Measurements from ENCODE around the gene MYO5A. TPM values are rescaled to one million over a fixed set of nuclear protein-coding genes. Genes with fewer than 3 reads are reported as not detected.
"Not testable (repeated sequence)": the region's sequence is repeated elsewhere in the genome, so short reads cannot be mapped to it uniquely, and the experiment has no call there.

The MYO5A gene
- total RNA-seq, 1 experiment from 2014 or later = 15.2 TPM

DNA sequence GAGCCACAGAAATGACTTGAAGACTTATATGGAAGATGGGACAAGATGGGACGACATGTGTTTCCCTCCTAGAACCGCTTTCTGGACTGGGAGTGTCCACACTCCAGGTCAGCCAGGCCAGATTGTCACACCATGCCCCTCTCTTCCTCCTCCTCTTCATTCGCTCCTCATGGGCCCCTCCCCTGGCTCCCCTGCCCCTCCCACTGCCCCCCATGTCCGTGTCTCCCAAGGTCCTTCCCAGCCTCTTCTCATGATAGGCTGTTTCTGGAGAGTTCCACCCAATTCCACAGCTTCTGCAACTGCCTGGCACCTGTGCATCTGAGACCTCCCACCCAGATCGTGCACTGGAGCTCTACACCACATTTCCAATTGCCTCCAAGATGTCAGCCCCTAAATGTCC is 239.7 kb downstream of the MYO5A start:
- no peak for DNase-seq (ENCODE audit: low spot score)

DNA sequence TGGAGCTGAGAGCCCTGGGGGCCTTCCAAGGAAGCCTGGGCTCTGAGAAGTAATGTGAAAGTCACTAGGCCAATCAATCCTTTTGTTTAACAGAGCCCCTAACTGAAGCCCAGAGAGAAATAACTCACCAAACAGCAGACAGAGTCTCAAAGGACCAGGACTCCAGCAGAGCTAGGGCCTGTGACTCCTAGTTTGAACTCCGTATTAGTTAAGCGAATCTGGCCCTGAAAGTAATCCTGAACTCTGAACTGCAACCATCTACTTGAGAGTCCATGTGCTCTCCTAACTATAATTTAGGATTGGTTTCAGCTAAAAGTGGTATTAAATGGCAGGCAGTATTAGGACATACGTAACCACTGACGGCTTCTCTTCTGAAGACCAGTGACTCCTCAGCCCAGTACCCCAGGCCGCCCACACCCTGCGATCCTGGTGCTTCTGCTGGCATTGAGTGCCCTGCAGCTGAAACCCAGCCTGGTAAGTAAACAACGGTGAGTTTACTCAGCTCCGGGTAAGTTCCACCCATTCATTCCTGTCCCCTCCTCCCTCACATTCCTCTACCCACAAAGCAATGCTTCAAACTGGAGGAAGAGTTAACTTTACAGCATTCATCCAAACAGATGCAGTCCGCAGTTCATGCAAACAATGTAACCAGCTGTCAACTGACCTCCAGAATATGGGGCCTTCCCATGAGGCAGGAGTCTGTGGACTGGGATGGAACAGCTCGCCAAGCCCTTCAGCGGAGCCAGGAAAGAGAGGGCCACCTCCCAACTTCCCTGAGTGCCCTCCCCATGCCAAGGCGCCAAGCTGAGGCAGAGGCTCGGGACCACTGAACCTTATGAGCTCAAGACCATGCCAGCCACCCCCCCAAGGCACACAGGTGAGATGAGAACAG is 240.4 kb downstream of the MYO5A start:
- peak; percentile 87 for DNase-seq (ENCODE audit: low spot score)

DNA sequence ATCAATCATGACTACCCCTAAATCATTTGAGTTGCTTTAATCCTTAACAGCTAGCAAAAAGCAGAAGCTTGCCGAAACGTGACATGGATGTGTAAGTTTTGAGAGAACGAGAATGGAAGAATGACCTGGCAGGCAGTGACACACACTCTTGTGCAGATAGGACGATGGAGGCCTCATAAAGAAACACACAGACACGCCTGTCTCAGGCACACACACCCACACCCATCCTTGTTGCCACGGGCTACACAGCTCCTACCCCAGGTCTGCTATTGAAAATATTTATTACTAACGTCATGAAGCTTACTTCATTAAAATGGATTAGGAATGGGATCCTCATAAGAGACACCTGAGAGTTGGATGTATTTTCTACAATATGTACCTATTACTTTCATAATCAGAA is 241.6 kb downstream of the MYO5A start:
- no peak for DNase-seq (ENCODE audit: low spot score)

DNA sequence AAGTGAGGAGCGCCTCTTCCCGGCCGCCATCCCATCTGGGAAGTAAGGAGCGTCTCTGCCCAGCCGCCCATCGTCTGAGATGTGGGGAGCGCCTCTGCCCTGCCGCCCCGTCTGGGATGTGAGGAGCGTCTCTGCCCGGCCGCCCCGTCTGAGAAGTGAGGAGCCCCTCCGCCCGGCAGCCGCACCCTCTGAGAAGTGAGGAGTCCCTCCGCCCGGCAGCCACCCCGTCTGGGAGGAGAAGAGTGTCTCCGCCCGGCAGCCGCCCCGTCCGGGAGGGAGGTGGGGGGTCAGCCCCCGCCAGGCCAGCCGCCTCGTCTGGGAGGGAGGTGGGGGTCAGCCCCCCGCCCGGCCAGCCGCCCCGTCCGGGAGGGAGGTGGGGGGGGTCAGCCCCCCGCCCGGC is 242.7 kb downstream of the MYO5A start:
- DNase-seq (ENCODE audit: low spot score) = not testable (repeated sequence)

DNA sequence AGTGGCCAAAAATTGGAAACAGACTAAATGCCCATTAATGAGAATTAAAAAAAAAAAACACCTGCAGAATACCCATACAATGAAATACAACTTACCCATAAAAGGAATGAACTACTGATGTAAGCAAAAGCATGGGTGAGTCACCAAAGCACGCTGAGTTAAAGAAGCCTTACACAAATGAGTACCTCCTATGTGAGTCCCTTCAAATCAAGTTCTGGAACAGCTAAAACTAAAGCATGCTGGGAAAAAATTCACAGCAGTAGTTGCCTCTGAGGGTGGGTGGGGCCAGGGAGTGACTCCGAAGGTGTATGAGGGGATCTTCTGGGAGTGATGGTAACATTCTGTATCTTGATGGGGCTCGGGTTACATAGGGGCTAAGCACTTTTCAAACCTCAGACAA is 244.5 kb downstream of the MYO5A start:
- peak; percentile 55 for DNase-seq (ENCODE audit: low spot score)

DNA sequence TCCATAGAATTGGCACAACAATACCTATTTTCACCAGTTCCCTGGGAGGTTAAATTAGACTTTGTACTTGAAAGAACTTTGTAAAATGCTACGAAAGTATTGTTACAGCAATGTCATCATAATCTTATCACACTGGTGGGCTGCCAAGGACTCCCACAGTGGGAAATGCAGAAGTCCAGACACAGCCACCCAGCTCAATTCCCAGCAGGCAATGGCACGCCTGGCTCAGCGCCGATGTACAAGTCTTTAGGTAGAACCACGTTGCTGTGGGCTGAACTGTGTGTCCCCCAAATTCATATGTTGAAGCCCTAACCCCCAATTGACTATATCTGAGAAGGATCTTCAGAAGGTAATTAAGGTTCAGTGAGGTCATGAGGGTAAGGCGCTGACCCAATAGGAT is 245.4 kb downstream of the MYO5A start:
- DNase-seq (ENCODE audit: low spot score) = no peak

DNA sequence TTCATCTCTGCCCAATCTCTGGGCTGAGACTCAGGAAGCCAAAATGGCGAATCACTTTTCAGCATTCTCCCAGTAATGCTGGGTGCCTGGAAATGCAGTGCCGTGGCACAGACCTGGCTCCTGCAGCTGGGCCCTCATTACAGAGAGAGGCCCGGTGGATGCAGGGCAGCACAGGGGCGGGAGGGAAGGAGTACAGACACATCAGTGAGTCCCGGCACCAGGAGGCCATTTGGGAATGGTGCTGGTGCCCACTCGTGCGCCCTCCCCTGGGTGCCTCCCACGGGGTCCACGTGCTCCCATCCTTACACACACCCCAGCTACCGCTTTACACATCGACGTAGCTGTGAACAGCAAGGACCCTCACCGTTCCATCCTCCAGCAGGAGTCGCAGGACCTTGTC is 246.3 kb downstream of the MYO5A start:
- no peak for DNase-seq (ENCODE audit: low spot score)

DNA sequence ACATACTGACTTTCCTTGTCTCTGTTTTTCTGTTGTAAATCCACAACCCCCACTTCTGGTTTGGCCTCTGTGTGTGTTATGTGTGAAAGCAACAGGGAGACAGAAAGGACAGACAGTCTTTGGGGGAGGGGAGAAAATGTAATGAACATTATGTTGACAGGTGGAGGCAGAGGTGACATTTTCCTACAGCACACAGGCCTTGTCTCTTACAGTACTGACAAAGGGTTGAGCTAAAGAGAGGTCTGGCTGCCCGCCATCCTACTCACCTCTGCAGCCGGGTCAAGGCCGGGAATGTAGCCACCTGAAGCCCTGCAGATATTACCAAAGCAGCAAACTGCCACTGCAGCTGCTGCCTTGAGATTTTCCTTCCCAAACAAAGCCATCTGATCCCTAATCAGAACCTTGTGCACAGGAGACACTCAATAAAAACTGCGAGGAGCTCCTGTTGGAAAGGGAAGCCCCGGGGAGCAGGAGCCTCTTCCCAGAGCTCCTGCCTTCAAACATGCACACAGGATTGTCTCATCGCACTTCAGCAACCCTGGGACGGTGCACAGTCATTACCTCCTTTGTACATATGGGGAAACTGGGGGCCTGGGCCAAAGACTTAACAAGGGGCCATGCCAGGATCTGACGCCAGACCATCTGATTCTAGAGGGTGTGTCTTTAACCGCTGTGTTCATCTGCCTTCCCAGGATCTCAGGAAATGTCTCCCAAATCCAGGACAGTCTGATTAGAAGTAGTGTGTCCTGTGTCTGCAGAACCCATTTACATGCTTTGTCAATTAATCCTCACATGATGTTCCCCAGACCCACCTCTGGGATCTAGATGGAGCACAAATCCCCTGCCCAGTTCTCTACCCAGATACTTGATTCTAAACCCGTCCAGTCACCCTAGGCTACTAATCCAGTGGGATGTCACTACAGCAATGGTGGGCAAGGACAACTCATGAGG is 247.3 kb downstream of the MYO5A start:
- no peak for DNase-seq (ENCODE audit: low spot score)

DNA sequence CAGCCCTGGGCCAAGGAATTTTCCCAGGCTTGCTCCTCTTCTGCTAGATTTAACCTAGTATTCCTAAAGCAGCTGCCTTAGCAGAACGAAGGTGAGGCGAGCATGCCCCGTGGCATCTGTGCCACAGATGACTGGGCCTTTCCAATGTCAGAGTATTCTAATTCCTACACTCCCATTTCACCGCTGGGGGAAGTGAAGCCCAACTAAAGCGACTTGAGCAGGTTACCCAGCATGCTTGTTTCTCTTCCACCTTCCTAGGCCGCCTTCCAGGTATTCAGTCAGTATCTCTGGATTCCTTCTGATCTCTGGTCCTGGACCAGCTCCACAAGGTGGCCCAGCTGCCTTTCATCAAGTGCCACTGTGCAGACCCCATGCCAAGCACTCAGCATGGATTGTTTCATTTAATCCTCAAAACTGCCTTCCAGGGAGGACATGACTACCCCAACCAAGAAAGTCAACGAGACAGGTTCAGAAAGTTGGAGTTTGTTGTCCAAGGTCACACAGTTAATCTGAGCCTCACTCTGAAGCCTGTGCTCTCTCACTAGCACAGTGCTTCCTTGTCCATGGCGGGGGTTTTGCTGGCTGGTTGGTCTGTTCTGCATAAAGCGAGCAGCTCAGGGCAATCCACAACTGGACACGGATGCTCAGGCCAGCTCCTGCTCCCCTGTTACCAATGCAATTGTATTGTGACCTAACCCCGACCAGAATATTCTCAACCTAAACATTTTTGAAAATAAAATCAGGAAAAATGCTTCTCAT is 248.2 kb downstream of the MYO5A start:
- no peak for DNase-seq (ENCODE audit: low spot score)

DNA sequence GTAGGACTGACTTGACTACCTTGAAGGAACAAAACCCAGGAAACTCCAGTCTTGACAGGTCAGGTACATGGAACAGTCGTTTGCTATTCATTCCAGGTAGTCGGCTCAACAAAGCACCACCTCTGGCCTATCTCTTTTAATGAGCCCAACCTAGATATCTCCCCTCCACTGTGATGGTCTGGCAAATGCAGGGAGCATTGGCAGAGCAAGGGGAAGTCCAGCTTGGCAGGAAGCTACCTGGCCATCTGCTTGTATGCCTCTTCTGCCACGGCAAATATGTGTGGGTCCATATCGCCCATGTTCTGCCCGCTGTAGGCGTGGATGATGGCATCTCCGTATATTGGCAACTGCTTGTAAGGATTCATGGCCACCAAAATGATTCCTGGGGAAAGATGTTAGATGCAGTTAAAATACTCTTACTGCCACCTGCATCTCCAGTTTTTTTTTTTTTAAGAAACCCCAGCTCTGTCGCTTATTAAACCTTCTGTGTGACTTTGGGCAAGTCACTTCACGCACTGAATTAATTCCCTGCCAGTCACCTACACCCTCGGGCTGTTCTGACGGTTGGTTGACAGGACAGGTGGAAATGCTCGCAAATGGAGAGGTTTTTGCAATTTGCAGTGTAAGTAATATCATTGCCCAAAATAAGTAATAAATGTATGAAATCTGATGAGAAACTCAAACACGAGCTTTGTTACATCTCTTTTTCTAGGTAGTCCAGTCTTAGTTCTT is 249.9 kb downstream of the MYO5A start:
- DNase-seq (ENCODE audit: low spot score) = no peak

DNA sequence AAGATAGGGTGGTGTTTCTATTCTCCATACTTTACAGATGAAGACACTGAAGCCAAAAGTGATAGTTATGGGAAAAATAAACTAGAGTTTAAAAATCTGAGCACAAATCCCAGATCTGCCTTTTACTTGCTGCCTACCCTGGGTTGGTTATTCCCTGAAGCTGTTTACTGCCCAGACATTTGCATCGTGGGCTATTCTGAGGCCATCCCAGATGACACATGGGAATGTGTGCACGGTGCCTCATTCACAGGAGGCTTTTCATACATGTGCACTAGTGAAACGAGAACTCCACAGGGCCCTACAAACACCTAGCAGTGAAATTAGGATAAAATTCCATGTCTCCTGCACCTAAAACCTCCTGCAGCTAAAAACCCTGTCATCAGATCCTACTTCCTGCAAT is 250.5 kb downstream of the MYO5A start:
- no peak for DNase-seq (ENCODE audit: low spot score)

DNA sequence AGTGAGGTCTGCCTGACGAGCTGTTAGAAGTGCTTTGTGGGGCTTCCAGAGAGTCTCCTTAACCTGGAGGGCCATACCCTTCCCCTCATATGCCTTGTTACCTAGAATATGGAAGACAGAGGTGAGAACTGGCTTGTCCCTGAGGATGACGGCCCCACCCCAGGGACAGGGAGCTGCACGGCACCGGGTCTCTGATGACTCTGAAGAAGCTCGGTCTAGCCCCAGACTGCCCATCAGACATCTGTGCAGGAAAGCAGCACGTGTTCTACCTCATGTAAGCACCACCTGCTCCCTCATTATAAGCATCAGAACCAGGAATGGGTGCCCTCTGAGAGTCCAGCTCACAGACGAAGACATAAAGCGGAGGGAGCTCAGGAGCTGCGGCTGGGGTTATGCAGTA is 251.1 kb downstream of the MYO5A start:
- DNase-seq (ENCODE audit: low spot score) = no peak

DNA sequence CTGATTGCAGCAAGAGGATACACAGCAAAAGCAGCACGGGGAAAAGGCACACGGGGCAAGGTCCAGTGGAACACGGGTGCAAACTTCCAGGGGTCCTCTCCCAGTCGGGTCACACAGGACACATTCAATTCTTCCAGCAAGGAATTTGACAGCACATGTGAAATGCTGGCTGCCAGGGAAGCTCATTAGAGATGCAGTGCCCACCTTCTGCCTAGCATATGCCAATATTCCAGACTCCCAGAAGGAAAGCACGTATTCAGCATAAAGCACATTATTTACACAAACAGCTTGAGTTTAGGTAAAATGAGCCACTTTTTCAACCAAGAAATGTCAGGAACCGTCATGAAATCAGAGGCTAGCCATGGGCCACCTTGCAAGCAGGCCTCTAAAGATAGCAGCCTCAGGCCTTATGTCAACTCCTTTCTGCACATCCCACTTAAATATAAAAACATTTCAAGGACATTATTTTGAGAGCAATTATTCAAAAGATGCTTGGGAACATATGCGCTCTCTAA is 252.4 kb downstream of the MYO5A start:
- no peak for DNase-seq (ENCODE audit: low spot score)

DNA sequence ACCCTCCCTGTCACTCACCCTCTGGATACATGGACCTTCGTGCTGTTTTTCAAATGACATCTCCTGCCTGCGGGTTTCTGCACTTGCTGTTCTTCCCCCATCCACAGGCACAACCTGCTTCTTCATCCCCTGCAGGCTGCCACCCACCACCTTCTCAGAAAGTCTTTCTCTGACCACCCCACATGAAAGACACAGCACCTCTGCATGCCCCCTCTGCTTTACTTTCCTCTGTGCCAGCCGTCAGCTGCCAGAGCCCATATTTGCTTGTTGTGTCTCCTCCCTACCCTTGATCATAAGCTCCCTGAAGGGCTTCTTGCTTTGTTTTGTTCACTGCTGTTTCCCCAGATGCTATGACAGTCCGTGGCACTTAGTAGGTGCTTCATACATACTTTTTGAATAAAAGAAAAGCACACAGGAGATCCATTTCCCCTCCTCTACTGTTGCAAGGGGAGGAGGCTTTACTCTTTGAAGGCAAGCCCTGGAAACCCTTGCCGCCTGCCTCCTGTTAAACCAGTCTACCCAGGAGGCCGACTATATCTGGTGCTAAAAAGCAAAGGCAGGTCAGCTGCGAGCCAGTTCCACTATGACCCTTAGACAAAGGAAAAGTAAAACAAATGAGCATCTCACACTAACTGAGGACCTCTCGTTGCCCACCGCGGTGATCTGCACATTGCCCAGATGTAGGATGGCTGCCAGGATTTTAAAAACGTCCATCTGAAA is 265.0 kb downstream of the MYO5A start:
- no peak for DNase-seq (ENCODE audit: low spot score)

DNA sequence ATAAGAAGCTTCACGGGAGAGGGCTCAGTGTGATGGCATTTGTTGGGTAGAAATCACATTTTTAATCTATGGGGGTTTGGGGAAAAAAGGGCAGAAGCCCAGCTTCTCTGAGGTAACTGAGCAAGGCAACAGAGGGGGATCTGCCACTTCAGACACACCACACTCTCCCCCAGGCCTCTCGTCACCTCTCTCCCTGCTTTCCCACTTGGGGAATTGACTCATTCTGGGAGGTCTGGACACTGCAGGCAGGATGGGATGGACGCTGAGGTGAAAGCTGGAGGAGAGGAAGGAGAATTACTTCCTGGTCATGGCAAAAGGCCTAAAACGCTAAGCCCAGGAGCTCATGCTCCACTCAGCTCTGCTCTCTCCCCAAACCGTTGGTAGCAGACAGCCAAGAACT is 266.3 kb downstream of the MYO5A start:
- no peak for DNase-seq (ENCODE audit: low spot score)

DNA sequence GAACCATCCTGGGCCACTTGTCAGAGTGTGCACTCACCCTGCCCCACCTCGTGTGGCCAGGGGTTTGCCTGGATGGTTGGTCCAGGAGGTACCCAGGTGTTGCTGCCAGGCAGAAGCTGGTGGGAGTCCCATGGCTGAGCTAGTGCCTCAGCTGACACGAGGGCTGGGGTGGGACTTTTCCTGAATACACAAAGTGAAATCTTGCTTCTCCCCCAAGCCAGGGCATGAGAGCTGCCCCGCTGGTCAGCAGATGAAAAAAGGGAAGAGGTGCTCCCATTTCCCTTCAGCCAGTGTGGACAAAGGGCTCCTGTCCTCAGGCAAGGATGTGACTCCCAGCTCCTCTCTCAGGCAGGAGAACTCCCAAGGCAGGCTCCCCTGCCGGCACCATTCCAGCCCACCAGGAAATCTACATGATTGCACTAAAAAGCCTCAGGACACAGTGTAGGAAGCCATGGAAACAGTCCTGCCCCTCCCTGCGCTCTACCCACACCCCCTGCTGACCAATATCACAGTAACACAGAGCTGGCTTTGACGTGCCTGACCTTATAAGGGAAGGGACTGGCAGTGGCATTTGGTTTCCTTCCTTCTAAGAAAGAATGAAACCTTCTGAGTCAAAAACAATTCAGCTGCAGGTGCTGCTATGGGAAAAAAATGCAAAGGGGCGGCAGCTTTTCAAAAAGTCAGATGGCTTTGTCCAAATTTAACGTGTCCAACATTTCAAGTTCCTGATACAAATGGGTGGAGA is 267.0 kb downstream of the MYO5A start:
- DNase-seq (ENCODE audit: low spot score) = peak; percentile 97

DNA sequence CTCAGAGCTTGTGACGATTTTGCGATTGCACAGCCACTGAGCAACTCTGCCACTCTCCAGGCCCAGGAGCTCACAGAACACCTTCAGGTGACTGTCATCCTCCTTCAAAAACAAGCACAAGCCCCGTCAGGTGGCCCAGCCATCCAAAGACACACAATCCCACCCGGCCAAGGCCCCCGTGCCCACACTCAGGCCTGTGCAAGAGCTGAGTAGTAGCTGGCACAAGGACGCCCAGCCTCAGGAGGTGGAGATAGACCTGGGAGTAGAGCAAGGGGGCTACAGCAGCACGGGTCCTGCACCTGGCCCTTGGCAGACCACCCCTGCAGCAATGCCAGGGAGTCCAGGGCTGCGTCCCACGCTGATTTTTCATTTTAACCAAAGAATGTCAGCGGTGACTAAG is 267.7 kb downstream of the MYO5A start:
- DNase-seq (ENCODE audit: low spot score) = no peak

DNA sequence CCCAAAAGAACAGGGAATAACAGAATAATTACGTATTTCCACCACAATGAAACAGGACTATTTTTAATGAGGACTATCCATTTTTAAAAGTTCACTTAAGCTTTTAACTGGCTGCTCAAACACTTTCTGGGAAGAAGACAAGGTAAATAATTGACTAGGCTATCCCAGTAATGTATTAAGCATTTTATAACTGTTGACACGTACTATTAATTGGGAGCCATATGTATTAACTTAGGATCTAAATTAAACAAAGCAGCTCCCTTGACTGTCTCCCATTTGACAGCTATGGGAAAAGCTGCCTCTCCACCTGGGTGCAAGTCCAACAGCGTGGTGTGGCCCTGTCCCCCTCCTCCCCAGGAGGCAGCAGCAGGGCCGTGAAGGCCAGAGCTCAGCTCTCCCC is 269.2 kb downstream of the MYO5A start:
- no peak for DNase-seq (ENCODE audit: low spot score)

DNA sequence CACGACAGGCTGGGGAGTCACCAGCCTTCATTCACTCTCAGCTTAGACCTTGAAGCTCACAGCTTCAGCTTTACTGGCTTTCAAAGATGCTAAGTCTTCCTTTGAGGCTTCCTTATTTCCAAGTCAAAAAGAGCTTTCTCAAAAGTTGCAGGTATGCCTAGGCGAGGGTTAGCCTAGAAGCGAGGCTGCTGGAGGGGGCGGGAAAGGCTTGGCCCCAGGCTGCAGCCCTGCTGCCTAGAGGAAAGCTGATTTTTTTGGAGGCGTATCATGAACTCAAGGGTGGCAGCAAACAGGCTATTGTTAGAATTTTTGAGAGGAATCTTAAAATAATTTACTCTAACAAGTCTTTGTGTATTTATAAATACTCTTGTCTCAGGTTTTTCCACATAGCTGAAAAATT is 270.2 kb downstream of the MYO5A start:
- DNase-seq (ENCODE audit: low spot score) = no peak

DNA sequence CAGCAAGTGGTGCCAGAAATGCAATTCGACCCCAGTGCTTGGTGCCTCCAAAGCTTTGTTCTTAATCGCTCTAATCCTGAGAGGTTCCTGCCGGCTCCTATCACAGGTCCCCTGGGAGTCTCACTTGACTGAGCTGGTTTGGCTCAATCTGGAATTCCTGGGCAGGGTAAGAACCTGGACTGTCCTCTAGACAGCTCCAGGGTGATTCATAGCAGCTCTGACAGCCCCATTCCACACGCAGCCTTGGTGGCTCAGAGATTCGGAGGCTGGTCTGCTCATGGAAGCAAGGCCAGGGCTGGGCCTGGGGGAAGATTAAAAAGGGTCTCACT is 271.0 kb downstream of the MYO5A start:
- DNase-seq (ENCODE audit: low spot score) = peak; percentile 42

All from H4 (cell line).